GM10847 (cell line): ENCODE data around the gene STAC.

Experiments used
- POLR2A ChIP-seq: IDR thresholded peaks from 2 replicates; pipeline ENCODE4 v1.6.1; 2011; ENCODE audit not compliant: insufficient read length; ENCODE audit errors: extremely low read depth

Gene STAC

DNA sequence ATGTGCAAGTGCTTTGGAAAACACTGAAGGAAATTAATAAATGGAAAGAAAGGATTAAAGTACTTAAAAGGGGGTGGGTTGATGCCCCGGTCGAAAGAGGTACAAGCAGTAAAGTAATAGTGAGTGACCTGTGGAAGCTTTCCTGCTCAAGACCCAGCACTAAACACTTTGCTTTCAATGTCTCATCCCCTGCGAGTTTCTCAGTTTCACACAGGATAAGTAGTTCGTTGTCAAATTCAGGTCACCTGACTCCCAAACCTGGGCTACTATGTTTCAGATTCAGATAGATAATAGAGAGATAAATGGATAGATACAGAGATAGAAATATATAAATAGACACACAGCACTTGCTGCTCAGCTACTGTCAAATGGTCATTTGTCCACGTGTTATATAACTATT, 19.6 kb downstream of the STAC start:
- TF ChIP-seq POLR2A, result no peak

DNA sequence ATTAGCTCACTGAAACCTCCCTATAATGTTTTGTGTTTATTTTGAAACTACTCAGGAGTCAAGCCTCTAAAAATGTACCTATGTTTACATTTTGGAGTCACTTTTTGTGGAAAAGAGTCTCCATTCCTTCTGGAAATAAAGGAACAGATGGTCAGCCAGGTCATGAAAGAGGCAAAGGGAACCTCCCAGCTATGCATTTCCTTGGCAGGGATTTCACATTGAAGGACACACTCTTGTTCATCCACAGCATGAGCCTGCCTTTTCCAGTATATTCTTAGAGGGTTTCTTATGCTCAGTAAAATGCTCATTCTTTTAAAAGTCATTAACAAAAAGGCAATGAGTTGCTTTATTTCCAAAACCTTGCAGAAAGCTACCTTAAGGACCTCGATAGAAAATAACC, 20.8 kb downstream of the STAC start:
- no peak for TF ChIP-seq POLR2A

DNA sequence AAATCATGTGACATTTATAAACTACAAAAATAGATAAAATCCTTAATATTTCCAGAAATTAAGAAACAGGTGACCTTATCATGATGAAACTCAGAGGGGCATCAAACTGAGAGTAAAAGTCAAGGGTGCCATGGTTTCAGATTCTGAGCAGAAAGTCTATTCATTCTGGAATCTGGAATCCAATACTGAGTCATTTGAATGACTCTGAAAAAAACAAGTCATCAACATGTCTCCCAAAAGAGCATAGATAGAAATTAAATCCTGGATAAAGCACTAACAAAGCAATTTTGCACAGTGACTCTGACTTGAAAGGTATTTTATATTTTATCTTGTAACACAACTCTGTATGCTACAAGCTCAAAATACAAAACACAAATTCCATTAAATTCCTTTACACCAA, 23.4 kb downstream of the STAC start:
- TF ChIP-seq POLR2A, result no peak

DNA sequence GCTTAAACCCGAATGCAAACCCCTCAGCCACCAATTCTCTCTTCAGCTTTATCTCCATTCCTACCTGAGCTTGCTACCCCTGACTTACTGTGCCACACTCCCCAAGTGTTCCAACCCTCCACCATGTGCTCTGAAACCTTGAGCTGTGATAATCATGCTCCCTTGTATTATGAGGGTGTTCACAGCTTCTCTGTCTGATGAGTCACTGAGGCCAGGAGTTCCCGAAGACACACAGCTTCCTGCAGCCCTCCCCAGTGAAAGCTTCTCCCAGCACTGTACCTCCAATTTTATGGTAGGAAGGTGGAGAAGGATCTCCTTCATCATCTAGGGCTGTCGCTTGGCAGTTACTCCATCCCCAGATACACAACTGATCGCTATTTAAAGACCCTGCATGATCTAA, 24.9 kb downstream of the STAC start:
- TF ChIP-seq POLR2A, result no peak

DNA sequence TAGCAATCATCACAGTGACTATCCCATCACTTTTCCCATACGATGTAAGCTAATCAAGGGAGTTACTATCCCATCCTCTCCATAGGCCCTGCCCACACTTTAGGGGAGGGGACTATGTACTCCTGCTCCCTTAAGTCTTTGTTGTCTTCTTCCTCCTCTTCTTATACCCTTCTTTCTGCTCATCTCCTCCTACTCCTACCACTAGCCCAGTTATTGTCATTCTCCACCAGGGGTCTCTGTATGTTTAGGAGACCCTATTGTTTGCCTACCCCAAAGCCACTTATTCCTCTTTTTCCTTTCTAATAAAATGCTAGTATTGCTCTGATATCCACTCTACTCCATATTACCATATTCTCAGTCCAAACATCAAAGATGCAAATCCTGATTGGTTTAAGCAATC, 27.8 kb downstream of the STAC start:
- no peak for TF ChIP-seq POLR2A

GRCh38 chr3:36409862-36410261, 29.6 kb downstream of the STAC start:
- TF ChIP-seq POLR2A, result no peak

- no peak for TF ChIP-seq POLR2A
These were observed 31.3 kb downstream of the STAC start for GRCh38 chr3:36411587-36411986.

GRCh38 chr3:36416599-36416998, 36.3 kb downstream of the STAC start:
- TF ChIP-seq POLR2A, result no peak

GRCh38 chr3:36417237-36417636, 36.9 kb downstream of the STAC start:
- no peak for TF ChIP-seq POLR2A

GRCh38 chr3:36418296-36418695, 38.0 kb downstream of the STAC start:
- no peak for TF ChIP-seq POLR2A

- no peak for TF ChIP-seq POLR2A
These were observed 48.1 kb downstream of the STAC start for GRCh38 chr3:36428445-36428844.

GRCh38 chr3:36429986-36430485, 49.7 kb downstream of the STAC start:
- TF ChIP-seq POLR2A, result no peak

DNA sequence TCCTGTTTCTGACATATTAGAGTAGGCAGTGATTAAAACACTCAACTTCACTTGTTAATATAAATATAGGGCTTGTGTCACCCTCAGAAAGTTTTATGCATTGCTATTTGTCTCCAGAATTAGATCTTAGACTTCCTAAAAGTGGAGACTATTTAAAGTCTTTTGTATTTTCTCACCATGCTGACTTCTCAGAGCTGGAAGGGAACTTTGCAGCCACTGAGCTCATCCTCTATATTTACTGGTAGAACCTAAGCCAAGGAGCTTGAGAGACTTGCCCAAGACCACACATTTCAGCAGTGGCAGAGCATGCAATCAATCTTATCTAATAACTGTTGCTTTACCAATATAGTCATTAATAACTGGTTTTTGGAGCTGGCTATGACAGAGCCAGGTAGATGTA, 53.2 kb downstream of the STAC start:
- TF ChIP-seq POLR2A, result no peak

DNA sequence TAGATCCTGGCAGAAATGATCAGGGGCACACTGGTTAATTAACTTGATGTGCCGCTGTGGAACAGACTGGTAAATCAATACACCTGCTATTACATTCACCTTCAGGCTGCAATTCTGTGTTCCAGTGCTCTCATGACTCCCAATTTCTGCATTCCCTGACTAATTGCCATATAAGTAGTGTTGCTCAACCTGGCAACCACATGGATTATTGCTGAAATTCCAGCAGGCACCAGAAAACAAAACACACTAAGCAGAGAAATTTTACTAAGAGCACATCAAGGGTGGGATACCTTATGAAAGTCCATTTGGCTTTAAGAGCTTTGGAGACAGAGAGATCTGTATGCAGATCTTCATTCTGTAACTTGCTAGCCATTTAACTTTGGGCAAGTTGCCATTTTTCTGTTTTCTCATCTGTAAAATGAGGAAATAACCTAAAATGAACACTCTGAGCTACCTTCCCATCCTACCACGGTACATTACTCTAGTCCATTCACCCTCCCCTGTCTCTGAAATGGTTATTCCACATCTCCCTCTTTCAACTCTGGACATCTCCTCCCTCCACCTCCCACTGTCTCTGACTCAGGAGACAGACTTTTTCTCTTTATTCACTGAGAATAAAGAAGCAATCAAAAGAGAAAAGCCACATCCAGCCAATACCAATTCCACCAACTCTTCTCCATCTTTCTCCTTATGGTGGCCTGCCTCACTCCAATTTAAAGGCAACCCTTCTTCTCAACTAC, 54.6 kb downstream of the STAC start:
- TF ChIP-seq POLR2A, result no peak

DNA sequence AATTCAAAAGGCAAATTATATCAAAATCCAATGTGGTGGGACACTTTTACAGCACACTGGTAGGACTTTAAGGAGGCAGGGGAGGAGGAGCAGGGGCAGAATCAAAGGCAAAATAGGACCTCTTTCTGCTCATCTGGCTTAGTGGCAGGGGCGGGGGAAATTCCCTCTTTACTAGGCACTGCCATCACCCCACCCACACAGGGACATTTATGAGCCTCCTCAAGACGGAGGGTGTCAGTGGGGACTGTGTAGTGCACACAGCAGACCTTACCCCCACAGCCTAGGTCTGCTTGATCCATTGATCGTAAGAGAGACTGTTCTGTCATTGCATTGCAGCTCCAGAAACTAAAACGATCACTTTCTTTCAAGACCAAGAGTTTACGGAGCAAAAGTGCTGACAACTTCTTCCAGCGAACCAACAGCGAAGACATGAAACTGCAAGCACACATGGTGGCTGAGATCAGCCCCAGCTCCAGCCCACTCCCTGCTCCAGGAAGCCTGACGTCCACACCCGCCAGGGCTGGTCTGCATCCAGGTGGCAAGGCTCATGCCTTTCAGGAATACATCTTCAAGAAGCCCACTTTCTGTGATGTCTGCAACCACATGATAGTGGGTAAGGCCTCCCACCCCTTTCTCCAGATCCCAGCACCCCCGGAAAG, 62.9 kb downstream of the STAC start:
- TF ChIP-seq POLR2A, result no peak

GRCh38 chr3:36444909-36445308, 64.6 kb downstream of the STAC start:
- TF ChIP-seq POLR2A, result no peak

DNA sequence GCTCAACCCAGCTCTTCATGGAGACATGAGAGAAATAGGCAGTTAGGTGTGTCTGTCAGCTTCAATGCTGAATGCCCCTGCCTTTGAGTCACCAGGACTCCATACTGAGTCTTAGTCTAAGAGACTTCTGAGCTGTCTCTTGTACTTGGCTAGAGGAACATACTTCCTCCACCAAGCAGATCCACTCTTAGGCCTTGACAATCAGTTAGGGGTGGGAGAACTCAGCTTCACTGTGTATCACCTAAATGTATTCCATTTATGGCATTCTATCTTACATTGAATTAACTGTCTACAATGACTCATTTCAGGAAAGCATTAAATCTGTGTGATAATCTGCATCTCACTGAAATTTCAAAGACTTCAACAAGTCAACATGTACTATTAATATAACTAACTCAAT, 66.0 kb downstream of the STAC start:
- TF ChIP-seq POLR2A, result no peak
